Neural cell (in vitro differentiated cells): ENCODE measurements around the gene PLD6. TPM values are rescaled to one million over a fixed set of nuclear protein-coding genes. Genes with fewer than 3 reads are reported as not detected.

Experiments used
- H2AFZ ChIP-seq: fragments of 200-600, 300-800 bp; sonication (generic), shearing (Covaris generic); 2 replicates; pipeline ENCODE4 v1.6.0; 2014; ENCODE audit warnings: low read depth, mild to moderate bottlenecking, antibody characterized with exemption, low read length, moderate library complexity
- H3F3A ChIP-seq: fragments of 200-600 bp; shearing (Covaris generic); 2 replicates; pipeline ENCODE4 v1.6.1; 2016; ENCODE audit warnings: mild to moderate bottlenecking, moderate library complexity, mixed read lengths, antibody characterized with exemption, low read length; ENCODE audit not compliant: insufficient read depth, poor library complexity, severe bottlenecking
- H3K27ac ChIP-seq: fragments of 200-600, 300-800 bp; sonication (generic), shearing (Covaris generic); 2 replicates; pipeline ENCODE4 v1.5.1; 2014; ENCODE audit warnings: mild to moderate bottlenecking, low read length, moderate library complexity
- H3K27me3 ChIP-seq: fragments of 300-800, 200-600 bp; sonication (generic), shearing (Covaris generic); 2 replicates; pipeline ENCODE4 v1.6.0; 2014; ENCODE audit warnings: mild to moderate bottlenecking, low read depth, low read length, moderate library complexity; ENCODE audit not compliant: insufficient read depth
- H3K36me3 ChIP-seq: fragments of 300-800, 200-600 bp; sonication (generic), shearing (Covaris generic); 2 replicates; pipeline ENCODE4 v1.5.1; 2014; ENCODE audit warnings: mild to moderate bottlenecking, antibody characterized with exemption, low read length, moderate library complexity; ENCODE audit not compliant: insufficient read depth
- H3K4me2 ChIP-seq: fragments of 300-800, 200-600 bp; sonication (generic), shearing (Covaris generic); 2 replicates; pipeline ENCODE4 v1.6.0; 2014; ENCODE audit warnings: mild to moderate bottlenecking, low read length
- H3K4me3 ChIP-seq: fragments of 300-800, 200-600 bp; sonication (generic), shearing (Covaris generic); 2 replicates; pipeline ENCODE4 v1.5.1; 2014; ENCODE audit warnings: mild to moderate bottlenecking, low read length, moderate library complexity
- H3K79me2 ChIP-seq: fragments of 200-600 bp; shearing (Covaris generic); replicated peaks from 2 replicates; pipeline ENCODE4 v1.6.0; 2014; ENCODE audit warnings: mild to moderate bottlenecking, low read length, moderate library complexity; ENCODE audit not compliant: insufficient read depth
- H3K9ac ChIP-seq: fragments of 300-800, 200-600 bp; sonication (generic), shearing (Covaris generic); 2 replicates; pipeline ENCODE4 v1.6.1; 2016; ENCODE audit warnings: mild to moderate bottlenecking, low read length, mixed read lengths
- H3K9me2 ChIP-seq: fragments of 200-600 bp; shearing (Covaris generic); 2 replicates; pipeline ENCODE4 v1.6.1; 2016; ENCODE audit warnings: mild to moderate bottlenecking, low read length, mixed read lengths; ENCODE audit not compliant: insufficient read depth
- H3K9me3 ChIP-seq: fragments of 200-600, 300-800 bp; sonication (generic), shearing (Covaris generic); 2 replicates; pipeline ENCODE4 v1.6.1; 2016; ENCODE audit warnings: mild to moderate bottlenecking, mixed run types, low read length, moderate library complexity, mixed read lengths
- H4K20me1 ChIP-seq: fragments of 200-600 bp; shearing (Covaris generic); 2 replicates; pipeline ENCODE4 v1.6.1; 2016; ENCODE audit warnings: mild to moderate bottlenecking, mixed run types; ENCODE audit not compliant: insufficient read depth
- CTCF ChIP-seq: fragments of 450-650 bp; IDR thresholded peaks from 2 replicates; pipeline ENCODE4 v1.5.1; 2014; ENCODE audit warnings: antibody characterized with exemption, mild to moderate bottlenecking, moderate library complexity; ENCODE audit not compliant: poor library complexity, severe bottlenecking
- EP300 ChIP-seq: fragments of 450-650 bp; conservative IDR thresholded peaks from 2 replicates; pipeline ENCODE4 v1.6.1; 2014; ENCODE audit warnings: antibody characterized with exemption, mild to moderate bottlenecking, moderate library complexity; ENCODE audit not compliant: poor library complexity, severe bottlenecking
- EZH2 ChIP-seq: fragments of 200-600, 300-800 bp; shearing (Covaris generic), sonication (generic); IDR thresholded peaks from 2 replicates; pipeline ENCODE4 v1.6.1; 2014; ENCODE audit warnings: antibody characterized with exemption, low read length, borderline replicate concordance, mild to moderate bottlenecking; ENCODE audit not compliant: insufficient read depth, poor library complexity, severe bottlenecking
- MXI1 ChIP-seq: fragments of 450-650 bp; conservative IDR thresholded peaks from 2 replicates; pipeline ENCODE4 v1.6.1; 2014; ENCODE audit warnings: antibody characterized with exemption, mild to moderate bottlenecking; ENCODE audit not compliant: poor library complexity, severe bottlenecking
- POLR2AphosphoS5 ChIP-seq: IDR thresholded peaks from 2 replicates; pipeline ENCODE4 v1.6.1; 2012
- RAD21 ChIP-seq: fragments of 450-650 bp; conservative IDR thresholded peaks from 2 replicates; pipeline ENCODE4 v1.6.1; 2014; ENCODE audit warnings: antibody characterized with exemption, mild to moderate bottlenecking, moderate library complexity
- SMC3 ChIP-seq: fragments of 450-650 bp; conservative IDR thresholded peaks from 2 replicates; pipeline ENCODE4 v1.6.1; 2014; ENCODE audit warnings: antibody characterized with exemption, mild to moderate bottlenecking, moderate library complexity; ENCODE audit not compliant: poor library complexity
- TAF1 ChIP-seq: IDR thresholded peaks from 2 replicates; pipeline ENCODE4 v1.6.1; 2012; ENCODE audit warnings: low read depth
- polyA plus RNA-seq: library from polyadenylated mRNA; depleted of rRNA; stranded (reverse); fragments of >200 nt; gene quantifications from 2 replicates; pipeline ENCODE4 v1.2.3, GENCODE V29; 2014
- TF ChIP-seq, protein P1 (sequence below): IDR thresholded peaks from 2 replicates; pipeline ENCODE4 v1.6.1; 2012; ENCODE audit warnings: borderline replicate concordance

The PLD6 gene
- polyA plus RNA-seq, 1 donor from 2014 or later = 2.0 TPM

DNA sequence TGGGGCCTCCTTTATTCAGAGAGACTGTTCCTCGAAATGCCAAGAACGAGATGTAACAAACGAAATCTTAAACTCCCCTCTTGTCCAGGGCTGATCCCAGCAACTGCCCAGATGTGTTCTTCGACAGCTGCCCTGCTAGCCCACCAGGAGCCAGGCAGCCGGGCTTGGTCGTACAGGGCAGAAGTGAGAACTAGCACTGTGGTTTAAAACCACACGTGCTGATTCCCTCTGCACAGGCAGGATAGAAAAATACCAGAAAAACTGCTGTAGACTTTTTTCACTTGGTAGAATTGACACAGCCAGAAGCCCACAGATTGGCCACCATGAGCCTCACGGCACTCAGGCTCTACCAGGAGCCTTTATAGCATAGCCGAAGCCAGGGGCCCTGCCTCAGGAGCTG lies 33.1 kb downstream of the PLD6 start:
- Histone ChIP-seq H2AFZ (no peak overlapping the region), H3K4me3 (no peak overlapping the region), H3F3A (no peaks in the 10 kb centered on the region), H3K27me3 (no peaks in the 10 kb centered on the region), H3K4me2 (no peak overlapping the region), H3K9ac (no peak overlapping the region), H4K20me1 (no peaks in the 10 kb centered on the region), H3K9me2 (no peaks in the 10 kb centered on the region), H3K79me2 (no peaks in the 10 kb centered on the region), H3K36me3 (no peaks in the 10 kb centered on the region), H3K9me3 (no peaks in the 10 kb centered on the region), H3K27ac (no peak overlapping the region)
- TF ChIP-seq MXI1 (no peak), SMC3 (no peak)
- TF ChIP-seq, protein P1, sequence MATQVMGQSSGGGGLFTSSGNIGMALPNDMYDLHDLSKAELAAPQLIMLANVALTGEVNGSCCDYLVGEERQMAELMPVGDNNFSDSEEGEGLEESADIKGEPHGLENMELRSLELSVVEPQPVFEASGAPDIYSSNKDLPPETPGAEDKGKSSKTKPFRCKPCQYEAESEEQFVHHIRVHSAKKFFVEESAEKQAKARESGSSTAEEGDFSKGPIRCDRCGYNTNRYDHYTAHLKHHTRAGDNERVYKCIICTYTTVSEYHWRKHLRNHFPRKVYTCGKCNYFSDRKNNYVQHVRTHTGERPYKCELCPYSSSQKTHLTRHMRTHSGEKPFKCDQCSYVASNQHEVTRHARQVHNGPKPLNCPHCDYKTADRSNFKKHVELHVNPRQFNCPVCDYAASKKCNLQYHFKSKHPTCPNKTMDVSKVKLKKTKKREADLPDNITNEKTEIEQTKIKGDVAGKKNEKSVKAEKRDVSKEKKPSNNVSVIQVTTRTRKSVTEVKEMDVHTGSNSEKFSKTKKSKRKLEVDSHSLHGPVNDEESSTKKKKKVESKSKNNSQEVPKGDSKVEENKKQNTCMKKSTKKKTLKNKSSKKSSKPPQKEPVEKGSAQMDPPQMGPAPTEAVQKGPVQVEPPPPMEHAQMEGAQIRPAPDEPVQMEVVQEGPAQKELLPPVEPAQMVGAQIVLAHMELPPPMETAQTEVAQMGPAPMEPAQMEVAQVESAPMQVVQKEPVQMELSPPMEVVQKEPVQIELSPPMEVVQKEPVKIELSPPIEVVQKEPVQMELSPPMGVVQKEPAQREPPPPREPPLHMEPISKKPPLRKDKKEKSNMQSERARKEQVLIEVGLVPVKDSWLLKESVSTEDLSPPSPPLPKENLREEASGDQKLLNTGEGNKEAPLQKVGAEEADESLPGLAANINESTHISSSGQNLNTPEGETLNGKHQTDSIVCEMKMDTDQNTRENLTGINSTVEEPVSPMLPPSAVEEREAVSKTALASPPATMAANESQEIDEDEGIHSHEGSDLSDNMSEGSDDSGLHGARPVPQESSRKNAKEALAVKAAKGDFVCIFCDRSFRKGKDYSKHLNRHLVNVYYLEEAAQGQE = no peak

DNA sequence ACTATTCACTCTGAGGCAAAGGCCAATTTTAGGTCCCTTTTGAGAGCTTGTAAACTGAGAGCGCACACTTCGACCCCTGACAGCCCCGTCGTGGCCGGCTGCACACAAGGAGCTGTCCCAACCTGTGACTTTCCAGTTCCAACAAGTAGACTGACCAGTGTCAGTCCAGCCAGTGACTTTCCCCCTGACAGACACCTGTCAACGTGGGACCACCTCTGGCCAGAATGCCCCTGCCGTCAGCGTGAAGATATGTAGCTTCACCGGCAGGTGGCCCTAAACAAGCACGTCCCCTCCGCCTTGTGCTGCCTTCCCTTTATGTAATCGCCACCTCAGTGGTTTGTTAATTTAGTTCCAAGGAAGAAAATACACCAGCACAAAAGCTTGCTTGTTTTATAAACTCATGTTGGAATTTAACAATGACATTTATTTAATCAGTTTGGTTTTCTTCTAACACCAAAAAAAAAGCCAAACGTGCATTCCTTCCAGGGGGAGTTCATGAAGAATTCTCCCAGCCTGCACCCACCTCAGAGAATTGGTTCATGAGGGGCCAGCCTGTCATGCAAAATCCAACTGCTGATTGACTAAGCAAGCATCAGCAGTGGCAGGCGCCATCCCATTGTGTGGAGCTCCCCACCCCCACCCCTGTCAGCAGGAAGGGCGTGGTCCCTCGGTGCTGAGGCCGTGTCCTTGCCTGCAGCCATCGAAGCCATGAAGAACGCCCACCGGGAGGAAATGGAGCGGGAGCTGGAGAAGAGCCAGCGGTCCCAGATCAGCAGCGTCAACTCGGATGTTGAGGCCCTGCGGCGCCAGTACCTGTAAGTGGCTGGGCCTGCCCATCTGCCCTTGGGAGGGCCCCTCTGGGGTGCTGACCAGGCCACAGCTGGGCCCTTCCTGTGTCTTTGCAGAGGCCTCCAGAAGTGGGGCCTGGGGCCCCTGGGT lies 33.9 kb downstream of the PLD6 start:
- no peaks in the 10 kb centered on the region for H3K36me3 ChIP-seq
- no peaks in the 10 kb centered on the region for H3F3A ChIP-seq
- H3K27ac ChIP-seq = no peak overlapping the region
- no peak for TF ChIP-seq TAF1
- TF ChIP-seq, protein P1 = no peak
- TF ChIP-seq MXI1 = no peak
- TF ChIP-seq EZH2 = no peak
- TF ChIP-seq POLR2AphosphoS5 = no peak
- no peak for TF ChIP-seq RAD21
- no peak for TF ChIP-seq CTCF
- no peak for TF ChIP-seq EP300
- no peak for TF ChIP-seq SMC3
- no peaks in the 10 kb centered on the region for H3K79me2 ChIP-seq
- H3K4me3 ChIP-seq = no peak overlapping the region
- no peak overlapping the region for H3K9ac ChIP-seq
- H4K20me1 ChIP-seq = no peaks in the 10 kb centered on the region
- no peaks in the 10 kb centered on the region for H3K27me3 ChIP-seq
- H3K9me2 ChIP-seq = no peaks in the 10 kb centered on the region
- no peak overlapping the region for H2AFZ ChIP-seq
- H3K9me3 ChIP-seq = no peaks in the 10 kb centered on the region
- no peak overlapping the region for H3K4me2 ChIP-seq
